NAMALWA (cell line): Measurements from ENCODE around the gene NTM.

ENCODE experiments used
- DNase-seq: peaks from one replicate; pipeline ENCODE4 v3.0.0-alpha.2; 2015; ENCODE audit warnings: low spot score

NTM gene

DNA sequence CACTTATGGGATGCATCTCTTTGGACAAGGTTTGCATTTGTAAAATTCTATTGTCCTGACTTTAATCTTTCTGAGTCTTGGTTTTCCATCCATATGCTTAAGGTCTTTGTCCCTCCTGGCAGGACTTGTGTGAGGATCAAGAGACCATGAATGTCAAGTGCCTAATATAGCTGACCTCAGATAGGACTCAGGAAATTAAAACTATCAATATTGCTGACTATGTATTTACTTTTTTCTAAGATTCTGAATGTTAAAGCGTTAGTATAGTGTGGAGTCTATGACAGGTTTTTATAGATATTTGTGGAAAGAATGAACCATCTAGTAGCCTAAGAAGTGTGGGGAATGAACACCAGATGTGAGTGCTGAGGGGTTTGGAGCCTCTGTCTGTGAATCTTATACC is 637.8 kb downstream of the NTM start:
- no peak for DNase-seq

DNA sequence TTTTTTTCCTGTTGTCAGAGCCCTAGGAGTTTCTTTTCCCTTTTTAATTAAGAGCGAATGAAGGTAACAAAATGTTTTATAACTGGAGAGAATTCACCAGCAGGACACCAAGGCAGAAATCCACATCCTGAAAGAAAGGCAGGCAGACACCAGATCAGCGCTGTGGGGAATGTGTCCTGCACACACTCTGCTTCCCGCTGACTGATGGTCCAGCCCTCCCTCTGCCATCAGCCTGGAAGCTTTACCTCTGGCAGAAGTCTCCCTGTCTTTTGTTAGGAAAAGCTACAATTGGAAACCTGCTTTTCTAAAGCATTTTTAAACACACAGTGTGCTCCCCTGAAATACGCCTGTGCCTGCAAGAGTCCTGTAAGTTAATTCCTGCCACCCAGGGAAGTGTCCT is 638.5 kb downstream of the NTM start:
- no peak for DNase-seq

DNA sequence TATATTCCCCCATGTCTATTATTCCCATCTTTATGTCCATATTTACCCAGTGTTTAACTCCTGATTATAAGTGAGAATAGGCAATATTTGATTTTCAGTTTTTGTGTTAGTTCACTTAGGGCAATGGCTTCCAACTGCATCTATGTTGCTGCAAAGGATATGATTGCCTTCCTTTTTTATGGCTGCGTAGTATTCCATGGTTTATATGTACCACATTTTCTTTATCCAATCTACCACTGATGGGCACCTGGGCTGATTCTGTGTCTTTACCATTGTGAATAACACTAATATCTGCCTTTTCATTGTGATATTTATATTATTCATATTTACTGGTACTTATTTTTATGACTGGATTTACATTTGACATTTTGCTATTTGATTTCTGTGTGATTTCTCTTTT is 649.6 kb downstream of the NTM start:
- DNase-seq = no peak

DNA sequence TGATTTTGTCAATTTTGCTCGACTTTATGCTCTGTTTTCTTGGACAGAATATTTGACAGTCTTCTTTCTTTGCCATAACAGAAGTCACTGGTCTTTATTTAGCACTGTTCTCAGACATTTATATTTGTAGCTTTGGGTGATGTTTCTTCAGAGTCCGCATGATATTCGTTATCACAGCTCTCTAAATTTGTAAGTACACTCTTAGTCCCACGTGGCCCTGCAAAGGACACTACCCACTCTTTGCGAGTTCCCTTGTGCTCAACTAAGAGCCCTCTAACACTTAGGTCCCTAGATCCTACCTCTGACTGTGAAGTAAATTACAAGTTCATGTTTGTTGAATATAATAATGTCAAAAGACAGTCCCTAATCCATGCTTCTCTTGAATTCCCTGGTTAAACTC is 651.9 kb downstream of the NTM start:
- no peak for DNase-seq

DNA sequence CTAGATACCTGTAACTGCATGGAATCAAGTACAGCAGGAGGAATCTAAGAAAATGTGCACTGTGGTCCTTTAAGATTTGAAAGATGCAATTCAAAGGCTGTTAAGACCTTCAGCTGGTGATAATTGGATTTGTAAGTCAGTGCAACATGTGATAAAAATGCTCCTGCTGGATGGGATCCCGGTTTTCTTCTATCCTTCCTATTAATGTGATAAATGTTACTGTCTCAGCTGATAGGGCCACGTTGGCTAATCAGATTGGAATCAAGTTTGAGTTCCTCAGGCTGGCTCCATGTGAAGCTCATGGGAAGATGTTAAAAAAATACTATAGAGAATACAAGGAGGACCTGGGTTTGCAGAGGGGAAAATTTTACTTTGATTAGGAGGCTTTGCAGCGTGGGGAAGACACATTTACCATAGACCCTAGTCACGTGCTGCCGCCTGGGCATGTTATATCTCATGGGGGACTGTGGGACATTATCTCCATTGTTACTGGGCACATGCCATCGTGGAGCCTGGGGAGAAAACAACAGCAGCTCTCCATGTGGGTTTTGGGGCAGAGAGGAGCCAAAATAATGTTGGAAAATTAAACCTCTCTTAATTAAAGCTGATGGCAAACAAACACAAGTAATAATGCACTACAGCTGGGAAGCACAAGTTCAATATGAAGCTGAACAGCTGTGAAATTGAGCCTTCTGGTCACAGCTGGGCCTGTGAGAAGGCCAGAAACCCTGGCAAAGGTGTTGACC is 652.5 kb downstream of the NTM start:
- DNase-seq = no peak

DNA sequence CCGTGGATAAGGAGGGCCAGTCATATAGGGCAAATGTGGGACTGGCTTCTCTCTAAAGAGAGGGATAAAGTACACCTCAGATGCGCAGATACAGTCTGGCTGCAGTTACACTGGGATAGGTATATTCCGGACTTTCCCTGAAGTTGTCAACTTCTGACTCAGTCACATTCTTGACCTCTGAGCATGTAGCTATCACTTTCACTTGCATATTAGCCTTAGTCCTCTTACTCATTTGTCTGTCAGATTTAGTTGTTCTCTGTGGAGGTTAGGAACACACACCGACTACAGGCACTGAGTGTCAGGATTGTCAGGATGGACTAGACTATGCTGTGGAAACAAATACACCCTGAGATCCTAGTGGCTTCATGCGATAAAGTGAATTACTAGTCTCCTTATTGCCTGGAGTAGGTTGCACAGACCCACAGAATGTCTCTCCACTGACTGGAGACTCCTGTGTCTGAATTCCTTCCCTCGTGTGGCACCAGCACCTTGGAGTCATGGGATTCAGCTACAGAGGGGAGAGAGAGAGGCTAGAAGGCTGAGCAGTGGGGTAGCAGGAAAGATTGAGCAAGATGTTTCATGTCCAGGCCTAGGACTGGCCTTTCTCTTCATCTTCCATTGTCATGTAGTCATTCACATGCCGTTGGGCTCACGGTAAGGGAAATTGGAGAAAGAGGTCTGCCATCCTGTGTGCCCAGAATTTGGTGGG is 654.3 kb downstream of the NTM start:
- no peak for DNase-seq

DNA sequence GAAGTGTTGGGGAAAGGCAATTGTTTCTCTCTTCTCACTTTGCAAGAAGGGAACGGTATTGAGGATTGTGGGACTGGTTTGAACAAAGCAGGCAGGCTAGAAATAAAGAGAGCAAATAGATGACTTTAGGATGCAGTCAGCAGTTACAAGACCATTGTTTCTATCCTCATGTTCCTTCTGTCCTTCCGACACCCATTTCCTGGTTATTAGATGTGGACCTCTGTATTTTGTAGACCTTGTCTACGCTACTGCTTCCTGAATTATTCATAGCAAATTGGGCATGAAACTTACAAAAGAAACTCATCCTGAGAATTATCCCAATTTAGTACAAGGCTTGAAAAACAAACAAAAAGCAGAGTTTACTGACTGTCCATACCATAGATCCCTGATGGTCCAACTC is 656.3 kb downstream of the NTM start:
- no peak for DNase-seq

DNA sequence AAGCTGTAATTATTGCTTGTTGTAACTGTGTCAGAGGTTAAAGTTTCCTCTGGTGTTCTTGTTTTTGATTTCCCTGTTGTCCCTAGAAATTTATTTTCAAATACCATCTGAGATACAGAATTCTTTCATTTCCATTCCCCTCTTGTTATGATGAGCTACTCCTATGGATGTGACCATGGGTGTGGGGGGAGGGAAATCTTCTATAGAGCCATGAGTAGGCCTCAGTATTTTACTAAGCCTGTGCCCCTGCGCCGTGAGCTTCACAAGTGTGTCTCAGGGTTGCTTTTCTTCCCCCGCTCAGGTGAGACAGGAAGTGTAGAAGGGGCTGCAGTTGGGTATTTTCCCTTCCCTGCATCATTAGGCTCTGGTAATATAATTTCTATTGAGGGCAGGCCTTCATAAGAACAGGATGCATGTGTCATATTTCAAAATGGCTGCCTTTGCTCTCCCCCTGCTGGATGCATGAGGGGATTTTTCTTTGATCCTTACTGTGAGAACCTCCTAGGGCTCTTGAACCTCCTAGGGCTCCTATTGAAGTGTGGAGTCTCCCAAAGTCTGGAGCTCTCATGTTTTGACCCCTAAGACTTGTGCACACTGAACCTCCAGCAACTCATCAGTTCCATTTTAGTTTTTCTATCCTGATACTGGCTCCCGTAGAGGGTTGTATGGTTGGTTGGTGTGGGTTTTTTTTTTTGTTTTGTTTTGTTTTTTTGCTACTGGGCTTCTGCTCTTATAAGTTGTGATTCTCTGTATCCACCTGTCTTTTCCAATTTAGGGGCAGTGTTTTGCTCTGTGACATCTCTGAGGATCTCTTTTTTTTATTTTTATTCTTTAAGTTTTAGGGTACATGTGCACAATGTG is 658.2 kb downstream of the NTM start:
- DNase-seq = peak; percentile 68

DNA sequence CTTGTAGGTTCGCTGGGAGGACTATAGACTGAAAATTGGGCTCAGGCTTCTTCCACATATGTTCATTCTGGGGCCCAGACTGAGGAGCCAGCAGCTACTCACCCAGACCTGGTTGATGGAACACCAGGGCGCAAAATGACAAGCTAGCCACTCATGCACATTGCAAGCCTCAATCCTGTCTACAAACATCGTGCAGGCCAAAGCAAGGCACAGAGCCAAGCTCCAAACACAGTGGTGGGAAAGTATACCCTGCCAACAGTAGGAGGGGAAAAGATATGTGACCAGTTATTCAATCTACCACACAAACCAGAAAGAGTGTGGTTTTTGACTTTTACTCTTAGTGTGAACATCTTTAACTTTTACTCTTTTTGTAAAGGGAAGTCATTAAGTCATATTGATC is 660.5 kb downstream of the NTM start:
- DNase-seq = no peak

DNA sequence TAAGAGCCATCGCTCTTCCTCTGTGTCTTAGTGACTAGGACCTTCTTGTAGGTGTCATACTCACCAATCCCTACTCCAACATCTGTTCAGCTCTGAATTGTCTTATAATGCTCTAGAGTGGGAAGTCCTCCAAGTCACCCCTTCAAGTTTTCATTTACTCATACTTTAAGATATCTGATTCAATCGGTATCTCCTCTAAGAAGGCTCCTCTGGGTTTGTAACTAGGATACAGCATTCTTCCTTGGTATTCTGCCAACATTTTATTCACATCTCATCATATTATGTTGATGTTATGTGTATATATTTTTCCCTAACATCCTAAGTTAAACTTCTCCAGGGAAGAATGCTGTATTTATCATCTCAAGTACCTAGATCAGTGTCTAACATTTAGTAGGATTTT is 662.1 kb downstream of the NTM start:
- DNase-seq = no peak

DNA sequence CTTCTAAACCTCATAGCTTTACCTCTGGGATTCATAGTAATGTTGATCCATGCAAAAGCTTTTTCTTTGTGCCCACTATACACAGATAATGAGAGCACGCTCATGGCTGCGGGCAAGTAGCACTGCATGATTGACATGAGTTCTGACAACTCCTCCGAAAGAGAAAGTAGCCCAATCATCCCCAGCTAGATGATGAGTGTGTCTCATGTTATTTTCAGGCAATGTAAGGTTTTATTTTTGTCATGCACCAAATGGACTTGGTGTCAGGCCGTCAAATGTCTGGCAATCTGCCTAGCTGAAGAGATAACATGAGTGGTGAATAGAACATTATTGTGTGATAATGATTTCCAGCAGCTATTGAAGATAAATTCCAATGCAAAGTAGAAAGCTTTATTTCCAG is 662.6 kb downstream of the NTM start:
- DNase-seq = no peak

DNA sequence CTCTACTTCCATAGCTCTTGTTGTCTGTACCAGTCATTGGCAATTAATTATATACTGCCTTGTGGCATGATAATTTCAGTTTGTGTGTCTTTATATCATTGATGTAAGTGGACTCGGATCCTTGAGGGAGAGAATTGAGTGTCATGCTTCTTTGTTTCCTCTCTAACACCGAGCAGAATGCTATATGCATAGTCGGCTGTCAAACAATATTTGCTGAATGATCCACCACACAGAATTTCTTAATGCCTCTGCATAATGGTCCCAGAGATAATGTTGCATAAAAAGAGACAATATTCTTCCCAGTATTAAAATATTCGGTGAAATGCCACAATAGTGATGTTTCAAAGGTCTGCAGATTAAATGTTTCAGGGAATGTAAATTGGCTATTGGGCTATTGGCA is 664.8 kb downstream of the NTM start:
- no peak for DNase-seq

DNA sequence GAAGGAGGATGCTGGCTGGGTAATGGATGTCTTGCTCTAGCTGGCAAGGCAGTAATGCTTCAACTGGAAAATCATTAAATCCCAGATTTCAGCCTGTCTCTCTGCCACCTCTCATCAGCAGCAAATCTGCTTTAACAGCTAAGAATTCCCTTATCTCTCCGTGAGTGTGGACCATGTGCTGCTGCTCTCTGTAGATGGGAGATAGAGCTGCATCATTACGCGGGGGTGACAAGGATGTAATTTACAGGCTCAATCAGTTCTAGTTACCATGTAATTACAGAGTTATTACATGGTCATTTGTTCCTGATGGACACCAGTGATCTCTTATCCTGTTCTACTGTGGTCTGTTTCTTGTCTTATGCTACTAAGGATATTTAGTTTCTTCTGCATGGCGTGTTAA is 665.4 kb downstream of the NTM start:
- no peak for DNase-seq

DNA sequence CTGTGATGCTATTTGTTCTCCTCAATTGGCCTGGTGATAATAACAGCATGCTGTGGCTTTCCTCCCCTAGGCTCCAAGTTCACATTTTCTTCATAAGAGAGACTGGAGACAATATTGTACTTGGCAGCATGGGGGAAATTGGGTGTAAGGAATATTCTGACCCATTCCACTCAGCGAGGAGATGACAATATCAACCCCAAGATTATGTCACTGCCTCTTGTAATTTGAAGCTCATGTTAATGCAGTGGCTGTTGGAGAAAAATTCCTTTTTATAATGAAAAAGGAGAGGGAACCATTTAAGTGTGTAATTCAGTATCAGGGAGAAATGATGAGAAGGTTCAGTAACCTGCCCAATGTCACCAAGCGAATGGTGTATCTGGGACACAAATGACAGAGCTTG is 665.8 kb downstream of the NTM start:
- no peak for DNase-seq

DNA sequence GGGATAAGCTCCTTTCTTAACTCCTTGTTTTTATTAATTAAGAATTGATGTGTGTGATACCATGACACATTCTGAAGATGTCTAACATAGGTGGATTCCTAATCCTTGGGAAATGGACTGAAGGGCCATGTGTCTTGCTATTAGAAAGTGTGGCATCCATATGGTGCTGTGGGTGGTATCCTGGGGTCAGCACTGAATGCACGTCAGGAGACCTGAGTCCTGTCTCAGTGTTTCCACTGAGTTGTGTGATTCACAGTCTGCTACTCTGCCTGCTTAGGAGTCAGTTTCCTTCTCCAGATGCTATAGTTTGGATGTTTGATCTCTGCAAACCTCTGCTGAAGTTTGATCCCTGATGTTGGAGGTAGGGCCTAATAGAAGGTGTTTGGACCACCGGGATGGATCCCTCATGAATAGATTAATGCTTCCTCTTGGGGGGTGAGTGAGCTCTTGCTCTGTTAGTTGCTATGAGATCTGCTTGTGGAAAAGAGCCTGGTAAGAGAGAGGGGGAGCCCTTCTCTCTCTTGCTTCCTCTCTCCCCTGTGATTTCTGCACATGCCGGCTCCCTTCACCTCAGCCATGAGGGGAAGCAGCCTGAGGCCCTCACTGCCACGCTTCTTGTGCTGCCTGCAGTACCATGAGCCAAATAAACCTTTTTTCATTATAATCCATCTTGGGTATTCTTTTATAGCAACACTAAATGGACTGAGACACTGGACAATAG is 666.5 kb downstream of the NTM start:
- no peak for DNase-seq

DNA sequence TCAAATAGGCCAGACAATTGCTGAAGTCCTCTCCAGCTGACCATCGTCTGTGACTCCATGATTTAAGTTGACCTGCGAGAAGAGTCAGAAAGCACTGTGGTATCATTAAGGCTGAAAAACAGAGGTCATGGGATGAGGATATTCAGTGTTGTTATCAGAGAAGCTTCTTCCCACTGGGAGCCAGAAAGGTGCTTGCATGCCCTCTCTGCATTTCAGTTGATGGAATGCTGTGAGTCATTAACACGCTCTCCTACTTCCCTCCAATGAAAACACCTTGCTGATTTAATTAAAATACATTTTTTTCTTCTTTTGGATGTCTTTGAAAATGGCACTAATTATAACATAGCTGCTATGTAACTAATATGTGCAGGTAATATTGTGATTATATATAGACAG is 667.0 kb downstream of the NTM start:
- DNase-seq = no peak

DNA sequence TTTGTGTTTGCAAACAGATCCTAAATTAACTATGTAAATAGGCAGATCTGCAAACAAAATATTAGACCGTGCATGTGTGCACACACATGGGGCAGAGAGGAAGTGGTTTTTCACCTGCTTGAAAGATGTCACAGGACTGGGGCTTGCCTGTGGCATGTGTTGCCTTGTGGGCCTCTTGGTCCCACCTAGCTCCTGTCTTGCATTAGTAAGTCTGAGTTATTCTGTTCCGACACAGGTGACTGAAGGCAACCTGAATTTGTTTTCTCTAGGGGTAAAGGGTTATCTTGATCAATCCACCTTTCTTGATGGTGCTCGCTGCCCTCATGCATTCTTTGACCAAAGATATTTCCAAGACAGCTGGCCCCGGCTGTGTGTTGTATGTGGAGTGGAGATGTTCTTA is 667.5 kb downstream of the NTM start:
- no peak for DNase-seq

DNA sequence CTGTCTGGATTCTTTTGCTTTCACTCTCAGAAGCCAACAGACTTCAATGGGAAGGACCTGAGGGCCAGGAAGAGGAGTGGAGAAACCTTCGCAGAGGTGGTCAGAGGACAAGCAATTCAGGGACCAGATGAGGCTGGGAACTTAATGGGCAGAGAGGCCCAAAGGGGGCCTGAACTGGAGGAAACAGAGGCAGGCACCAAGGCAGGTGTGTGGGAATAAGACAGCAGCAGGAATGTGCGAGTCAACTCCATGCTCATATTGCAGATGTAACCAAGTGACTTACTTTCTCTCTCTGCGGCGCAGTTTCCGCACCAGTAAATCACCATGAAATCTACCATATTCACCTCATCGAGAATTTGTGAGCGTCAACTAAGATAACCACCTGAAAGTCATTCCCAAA is 669.1 kb downstream of the NTM start:
- DNase-seq = no peak

DNA sequence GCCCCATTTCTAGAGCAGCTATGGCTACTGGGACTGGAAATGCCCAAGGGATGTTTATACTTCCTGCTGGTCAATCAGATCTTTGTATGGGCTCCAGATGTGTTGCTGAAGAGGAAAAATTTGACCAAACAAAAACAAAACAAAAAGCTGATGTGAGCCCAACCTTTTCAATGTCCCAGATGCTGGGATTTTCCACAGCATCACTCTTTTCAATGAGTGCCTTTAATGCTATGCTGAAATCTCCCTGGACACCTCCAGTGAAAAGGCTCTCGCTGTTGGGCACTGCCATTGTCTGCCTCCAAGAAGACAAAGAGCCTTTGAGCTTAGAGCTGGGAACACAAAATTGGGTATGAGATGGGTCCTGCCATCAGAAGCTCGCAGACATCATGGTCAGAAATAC is 671.9 kb downstream of the NTM start:
- DNase-seq = no peak

DNA sequence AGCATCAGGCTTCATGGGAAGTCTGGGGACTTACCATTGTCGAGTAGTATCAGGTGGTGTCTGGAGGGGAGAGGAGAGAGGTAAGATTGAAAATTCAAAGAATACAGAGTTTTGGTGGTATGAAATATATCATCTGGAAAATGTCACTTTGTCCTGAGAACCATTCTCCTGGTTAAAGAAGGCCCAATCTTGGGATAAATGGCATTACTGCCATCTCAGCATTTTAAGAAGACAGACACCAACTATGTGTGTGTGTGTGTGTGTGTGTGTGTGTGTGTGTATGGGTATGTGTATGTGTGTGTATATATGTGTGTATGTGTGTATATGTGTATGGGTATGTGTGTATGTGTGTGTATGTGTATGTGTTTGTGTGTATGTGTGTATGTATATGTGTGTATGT is 673.3 kb downstream of the NTM start:
- DNase-seq = no peak

DNA sequence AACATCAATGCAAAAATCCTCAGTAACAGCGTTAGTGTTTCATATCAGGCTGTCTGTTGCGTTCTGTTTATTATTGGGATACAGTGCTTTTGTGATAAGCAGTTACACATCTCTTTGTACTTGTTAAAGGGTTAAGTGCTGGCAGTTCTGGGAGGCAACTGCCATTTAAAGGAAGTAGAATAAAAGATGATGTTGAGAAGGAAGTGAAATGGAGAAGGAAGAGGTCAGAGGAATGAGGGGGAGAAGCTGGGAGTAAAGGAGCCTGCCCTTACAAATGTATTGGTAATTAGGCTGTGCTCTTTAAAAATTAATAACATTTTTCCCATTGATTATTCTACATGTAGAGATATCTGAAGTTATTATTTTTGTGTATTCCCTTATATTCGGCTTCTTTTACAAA is 674.7 kb downstream of the NTM start:
- no peak for DNase-seq

DNA sequence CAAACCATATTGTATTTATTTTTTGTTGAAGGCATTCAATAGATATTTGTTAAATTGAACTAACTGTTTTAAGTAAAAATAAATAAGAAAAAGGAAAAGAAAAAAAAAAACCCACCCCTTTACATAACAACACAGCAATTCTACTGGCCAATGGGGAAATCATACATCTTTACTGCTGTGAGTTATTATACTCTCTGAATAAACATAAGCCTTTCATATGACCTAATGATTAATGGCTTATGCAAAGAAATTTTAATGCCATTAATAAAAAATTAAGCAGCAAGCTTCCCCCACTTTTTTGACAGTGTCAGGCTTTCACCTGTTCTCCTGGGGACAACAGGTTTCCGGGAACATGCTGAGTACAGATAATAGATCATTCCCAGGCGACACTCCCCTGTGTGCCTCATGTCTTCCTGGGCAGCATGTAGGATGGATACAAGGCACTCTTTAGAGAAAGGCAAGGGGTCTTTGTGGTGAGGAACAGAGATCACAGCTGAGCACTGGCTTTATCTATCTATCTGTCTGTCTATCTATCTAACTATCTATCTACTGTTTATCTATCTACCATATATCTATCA is 676.0 kb downstream of the NTM start:
- no peak for DNase-seq
